Fibroblast of lung (primary cell): ENCODE measurements around the gene SPRTN. TPM values are rescaled to one million over a fixed set of nuclear protein-coding genes. Genes with fewer than 3 reads are reported as not detected.

Experiments
- DNase-seq, 2 donors: peaks; one replicate each; pipeline versions ENCODE4 v3.0.0 to v3.0.0-alpha.2; 2010; ENCODE audit warnings: low read depth in 2 of 2
- H2AFZ ChIP-seq: 2 replicates; pipeline ENCODE4 v1.5.1; 2012; ENCODE audit warnings: low read length, control low read depth, inconsistent platforms
- H3K27ac ChIP-seq: 2 replicates; pipeline ENCODE4 v1.5.1; 2011; ENCODE audit warnings: low read length, control low read depth; ENCODE audit not compliant: insufficient read depth
- H3K27me3 ChIP-seq: 2 replicates; pipeline ENCODE4 v1.5.1; 2011; ENCODE audit warnings: mild to moderate bottlenecking, low read length; ENCODE audit not compliant: control insufficient read depth, insufficient read depth
- H3K36me3 ChIP-seq: 2 replicates; pipeline ENCODE4 v1.5.1; 2011; ENCODE audit warnings: low read length; ENCODE audit not compliant: control insufficient read depth, insufficient read depth
- H3K4me1 ChIP-seq: 2 replicates; pipeline ENCODE4 v1.5.1; 2011; ENCODE audit warnings: low read length; ENCODE audit not compliant: control insufficient read depth, insufficient read depth; ENCODE audit errors: extremely low read depth
- H3K4me2 ChIP-seq: 2 replicates; pipeline ENCODE4 v1.5.1; 2011; ENCODE audit warnings: low read length, control low read depth; ENCODE audit not compliant: insufficient read depth; ENCODE audit errors: extremely low read depth
- H3K4me3 ChIP-seq, 4 experiments: fragments of 200-600 bp in 1 of 4; sonication (generic) in 1 of 4; replicated peaks in 1 of 4; 2 replicates each; pipeline ENCODE4 v1.5.1; 2011 to 2016; ENCODE audit warnings: low read length in 4 of 4, low read depth in 3 of 4, mild to moderate bottlenecking in 3 of 4, control low read depth in 2 of 4, inconsistent platforms in 1 of 4, mixed read lengths in 1 of 4; ENCODE audit not compliant: insufficient read depth in 1 of 4; ENCODE audit errors: control extremely low read depth in 1 of 4
- H3K79me2 ChIP-seq: 2 replicates; pipeline ENCODE4 v1.5.1; 2012; ENCODE audit warnings: mild to moderate bottlenecking, low read length, inconsistent platforms; ENCODE audit not compliant: control insufficient read depth, insufficient read depth
- H3K9ac ChIP-seq: 2 replicates; pipeline ENCODE4 v1.5.1; 2011; ENCODE audit warnings: mild to moderate bottlenecking, low read length, control low read depth; ENCODE audit not compliant: insufficient read depth
- H3K9me3 ChIP-seq: 2 replicates; pipeline ENCODE4 v1.5.1; 2012; ENCODE audit warnings: low read depth, low read length; ENCODE audit not compliant: control insufficient read depth, insufficient read depth
- H4K20me1 ChIP-seq: 2 replicates; pipeline ENCODE4 v1.5.1; 2011; ENCODE audit warnings: low read length; ENCODE audit not compliant: control insufficient read depth, insufficient read depth; ENCODE audit errors: extremely low read depth
- EZH2 ChIP-seq: IDR thresholded peaks from 2 replicates; pipeline ENCODE4 v1.5.1; 2012; ENCODE audit warnings: low read length, control low read depth, mild to moderate bottlenecking; ENCODE audit errors: missing control alignments
- polyA plus RNA-seq, 2 donors: library from polyadenylated mRNA; depleted of rRNA in 1 of 2; stranded (reverse) in 1 of 2; unstranded in 1 of 2; fragments of >200 nt; gene quantifications; 2 replicates each; pipeline ENCODE4 v1.2.1, GENCODE V29; 2011 to 2012; ENCODE audit warnings: missing spikeins in 1 of 2
- total RNA-seq: library from RNA; depleted of rRNA; stranded (reverse); fragments of >200 nt; gene quantifications from 2 replicates; pipeline ENCODE4 v1.2.1, GENCODE V29; 2014
- TF ChIP-seq, protein P1 (sequence below), 2 donors: IDR thresholded peaks in 1 of 2; conservative IDR thresholded peaks in 1 of 2; 1 replicate in 1 of 2; 2 replicates in 1 of 2; pipeline ENCODE4 v1.5.1; 2011 to 2012; ENCODE audit warnings: low read length in 2 of 2, control low read depth in 1 of 2, inconsistent platforms in 1 of 2, low read depth in 1 of 2, mild to moderate bottlenecking in 1 of 2

The SPRTN gene
- total and polyA plus RNA-seq, 2 donors (not counting 1 experiment from before 2014, with no cell fraction given) = 9.5 to 16.0 TPM

DNA sequence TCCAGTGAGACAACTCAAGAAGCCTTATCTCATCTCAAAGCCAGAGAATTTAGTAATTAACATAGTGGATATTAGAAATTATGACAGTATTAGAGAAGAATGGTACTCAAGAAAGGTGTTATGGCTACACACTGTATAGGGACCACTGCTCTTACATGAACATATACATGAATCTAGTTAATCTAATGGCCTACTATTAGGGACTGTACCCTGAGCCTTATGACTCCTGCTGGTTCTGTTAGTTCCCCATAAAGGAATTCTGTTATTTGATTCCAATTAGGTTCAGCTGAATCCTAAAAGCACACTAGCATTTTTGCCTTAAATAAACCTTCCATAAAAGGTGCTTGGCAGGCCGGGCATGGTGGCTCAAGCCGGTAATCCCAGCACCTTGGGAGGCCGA, 44.3 kb downstream of the SPRTN start:
- Histone ChIP-seq H3K9ac (no peak overlapping the region), H3K27ac (no peak overlapping the region), H3K79me2 (peaks cover 37% of the 10 kb centered on the region), H3K36me3 (no peaks in the 10 kb centered on the region), H4K20me1 (no peaks in the 10 kb centered on the region), H3K4me1 (no peaks in the 10 kb centered on the region), H3K9me3 (no peaks in the 10 kb centered on the region), H2AFZ (no peak overlapping the region), H3K4me3 (no peak overlapping the region), H3K27me3 (no peaks in the 10 kb centered on the region), H3K4me2 (no peak overlapping the region)
- no peak for DNase-seq
- TF ChIP-seq, protein P1, sequence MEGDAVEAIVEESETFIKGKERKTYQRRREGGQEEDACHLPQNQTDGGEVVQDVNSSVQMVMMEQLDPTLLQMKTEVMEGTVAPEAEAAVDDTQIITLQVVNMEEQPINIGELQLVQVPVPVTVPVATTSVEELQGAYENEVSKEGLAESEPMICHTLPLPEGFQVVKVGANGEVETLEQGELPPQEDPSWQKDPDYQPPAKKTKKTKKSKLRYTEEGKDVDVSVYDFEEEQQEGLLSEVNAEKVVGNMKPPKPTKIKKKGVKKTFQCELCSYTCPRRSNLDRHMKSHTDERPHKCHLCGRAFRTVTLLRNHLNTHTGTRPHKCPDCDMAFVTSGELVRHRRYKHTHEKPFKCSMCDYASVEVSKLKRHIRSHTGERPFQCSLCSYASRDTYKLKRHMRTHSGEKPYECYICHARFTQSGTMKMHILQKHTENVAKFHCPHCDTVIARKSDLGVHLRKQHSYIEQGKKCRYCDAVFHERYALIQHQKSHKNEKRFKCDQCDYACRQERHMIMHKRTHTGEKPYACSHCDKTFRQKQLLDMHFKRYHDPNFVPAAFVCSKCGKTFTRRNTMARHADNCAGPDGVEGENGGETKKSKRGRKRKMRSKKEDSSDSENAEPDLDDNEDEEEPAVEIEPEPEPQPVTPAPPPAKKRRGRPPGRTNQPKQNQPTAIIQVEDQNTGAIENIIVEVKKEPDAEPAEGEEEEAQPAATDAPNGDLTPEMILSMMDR (conservative IDR thresholded peaks at IDR 0.05 in 1 of 2, IDR thresholded peaks at IDR 0.05 in 1 of 2; ENCODE audit: low read depth in 1 of 2, low read length in 2 of 2) = no peak
- TF ChIP-seq EZH2 = no peak

DNA sequence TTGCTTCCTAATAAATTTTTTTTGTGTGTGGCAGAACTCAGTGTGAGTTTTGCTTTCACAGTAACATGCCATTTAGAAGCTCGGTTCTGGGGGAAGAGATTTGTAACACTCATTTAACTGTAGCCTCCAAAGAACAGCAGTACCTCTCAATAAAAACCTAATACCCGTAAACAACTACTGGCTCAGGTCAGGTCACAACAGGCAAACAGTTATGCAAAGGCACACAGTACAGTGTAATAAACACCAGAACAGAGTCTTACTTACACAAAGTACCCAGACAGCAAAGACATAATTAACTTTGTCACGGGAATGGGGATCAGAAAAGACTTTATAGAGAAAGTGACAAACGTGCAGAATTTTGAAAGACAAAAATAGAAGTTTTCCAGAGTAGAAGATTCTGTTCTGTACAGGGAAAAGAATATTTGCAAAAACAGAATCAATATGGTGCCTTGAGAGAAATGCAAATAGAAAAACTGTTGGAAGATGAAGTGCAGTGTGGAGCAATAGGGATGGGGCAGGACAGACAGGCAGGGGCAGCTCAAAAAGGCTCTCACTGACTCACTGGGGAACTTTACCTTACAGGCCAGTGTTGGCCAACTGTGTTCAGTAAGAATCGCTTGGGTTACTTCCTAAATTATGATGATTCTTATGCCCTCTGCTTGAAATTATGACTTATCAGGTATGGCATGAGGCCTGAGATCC, 45.2 kb downstream of the SPRTN start:
- no peak overlapping the region for H3K27ac ChIP-seq
- no peak overlapping the region for H3K9ac ChIP-seq
- H3K4me3 ChIP-seq = no peak overlapping the region
- H3K36me3 ChIP-seq = no peaks in the 10 kb centered on the region
- no peaks in the 10 kb centered on the region for H3K9me3 ChIP-seq
- no peak for DNase-seq
- no peak overlapping the region for H2AFZ ChIP-seq
- H3K27me3 ChIP-seq = no peaks in the 10 kb centered on the region
- peaks cover 41% of the 10 kb centered on the region for H3K79me2 ChIP-seq
- TF ChIP-seq, protein P1 (conservative IDR thresholded peaks at IDR 0.05 in 1 of 2, IDR thresholded peaks at IDR 0.05 in 1 of 2; ENCODE audit: low read depth in 1 of 2, low read length in 2 of 2) = no peak
- TF ChIP-seq EZH2 = no peak
- H4K20me1 ChIP-seq = no peaks in the 10 kb centered on the region
- no peak overlapping the region for H3K4me2 ChIP-seq
- peaks cover 4% of the 10 kb centered on the region for H3K4me1 ChIP-seq

DNA sequence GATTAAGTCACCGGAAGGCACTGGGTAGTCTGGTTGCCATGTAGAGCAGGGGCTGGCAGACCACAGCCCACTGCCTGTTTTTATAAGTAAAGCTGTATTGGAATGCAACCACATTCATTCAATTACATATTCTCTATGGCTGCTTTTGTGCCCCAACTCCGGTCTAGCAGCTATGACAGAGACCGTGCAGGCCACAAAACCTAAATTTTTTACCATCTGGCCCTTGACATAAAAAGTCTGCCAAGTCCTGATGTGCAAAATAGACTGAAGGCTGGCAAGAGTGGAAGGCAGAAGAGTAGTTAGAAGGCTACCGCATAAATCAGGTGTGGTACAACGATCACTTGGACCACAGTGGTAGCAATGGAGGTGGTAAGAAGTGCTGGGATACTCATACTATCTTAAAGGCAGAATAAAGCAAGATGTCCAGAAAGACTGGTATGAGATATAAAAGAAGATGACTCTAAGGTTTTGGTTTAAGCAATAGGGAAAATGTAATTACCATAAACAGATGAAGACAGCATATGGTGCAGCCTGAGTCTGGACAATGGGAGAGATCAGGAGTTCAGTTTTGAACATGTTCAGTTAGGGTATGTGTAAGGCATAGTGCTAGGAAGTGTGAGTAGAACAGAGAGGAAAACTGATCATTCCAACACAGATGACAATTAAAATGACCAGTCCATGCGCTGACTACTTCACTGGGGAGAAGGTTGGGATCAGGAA, 46.8 kb downstream of the SPRTN start:
- H3K9ac ChIP-seq = no peak overlapping the region
- H3K4me2 ChIP-seq = no peak overlapping the region
- TF ChIP-seq, protein P1 (conservative IDR thresholded peaks at IDR 0.05 in 1 of 2, IDR thresholded peaks at IDR 0.05 in 1 of 2; ENCODE audit: low read depth in 1 of 2, low read length in 2 of 2) = no peak
- TF ChIP-seq EZH2 = no peak
- H3K27me3 ChIP-seq = no peaks in the 10 kb centered on the region
- peaks cover 4% of the 10 kb centered on the region for H3K4me1 ChIP-seq
- no peaks in the 10 kb centered on the region for H3K9me3 ChIP-seq
- no peaks in the 10 kb centered on the region for H4K20me1 ChIP-seq
- DNase-seq = no peak
- H2AFZ ChIP-seq = no peak overlapping the region
- H3K4me3 ChIP-seq = no peak overlapping the region
- H3K36me3 ChIP-seq = no peaks in the 10 kb centered on the region
- no peak overlapping the region for H3K27ac ChIP-seq
- peaks cover 45% of the 10 kb centered on the region for H3K79me2 ChIP-seq
